Testis (tissue), 3 donors: Measurements from ENCODE around the gene LY6G6C. TPM values are rescaled to one million over a fixed set of nuclear protein-coding genes. Genes with fewer than 3 reads are reported as not detected.

ENCODE experiments used
- DNase-seq: peaks from one replicate; pipeline ENCODE4 v3.0.0-alpha.2; 2019
- H3K27ac ChIP-seq, 2 donors: fragments of 200-600 bp; sonication (generic); one replicate each; pipeline ENCODE4 v1.5.1; 2019
- H3K27me3 ChIP-seq: fragments of 200-600 bp; sonication (generic); one replicate; pipeline ENCODE4 v1.5.1; 2019
- H3K36me3 ChIP-seq: fragments of 200-600 bp; sonication (generic); one replicate; pipeline ENCODE4 v1.5.1; 2017; ENCODE audit warnings: low read depth; ENCODE audit errors: missing control alignments
- H3K4me1 ChIP-seq: fragments of 200-600 bp; sonication (generic); one replicate; pipeline ENCODE4 v1.5.1; 2019
- H3K4me3 ChIP-seq, 2 donors: fragments of 200-600 bp; sonication (generic); one replicate each; pipeline ENCODE4 v1.5.1; 2017 to 2019
- H3K9me3 ChIP-seq: fragments of 200-600 bp; sonication (generic); one replicate; pipeline ENCODE4 v1.5.1; 2017
- CTCF ChIP-seq, 3 experiments: fragments of 450-650 bp in 2 of 3; fragments of 200-600 bp in 1 of 3; sonication (generic) in 1 of 3; IDR thresholded peaks; one replicate each; pipeline ENCODE4 v1.5.1; 2016 to 2019; ENCODE audit warnings: antibody characterized with exemption in 3 of 3, mild to moderate bottlenecking in 2 of 3, moderate library complexity in 1 of 3
- POLR2A ChIP-seq: fragments of 450-650 bp; IDR thresholded peaks from one replicate; pipeline ENCODE4 v1.6.1; 2017; ENCODE audit warnings: antibody characterized with exemption, mild to moderate bottlenecking, moderate library complexity
- WGBS, 2 donors: methylation state at CpG; one replicate each; pipeline ENCODE4 v1.1.5; 2018; 5-methylcytosine and 5-hydroxymethylcytosine counted together
- intact Hi-C: fragments of 100-400 bp; cut with DNase I; formaldehyde crosslinking; loops from one replicate; pipeline ENCODE4 v1.15.1; 2023; ENCODE audit warnings: low total_unique reads
- microRNA-seq, 2 donors: library from miRNA; unstranded; fragments of <30 nt; microRNA quantifications; one replicate each; pipeline ENCODE4, GENCODE V29; 2016; ENCODE audit warnings: borderline number of aligned reads in 2 of 2, borderline replicate concordance in 1 of 2
- polyA plus RNA-seq: library from polyadenylated mRNA; stranded (reverse); fragments of 350-450 nt; fragmentation: Illumina TruSeq; extraction: RNeasy Lipid Tissue Mini Kit (QIAGEN cat#74804); gene quantifications from one replicate; pipeline ENCODE4 v1.2.3, GENCODE V29; 2014; ENCODE audit warnings: low read depth, low replicate concordance; ENCODE audit not compliant: insufficient read depth
- small RNA-seq, 2 donors: library from RNA; depleted of rRNA; stranded (forward); fragments of <200 nt; gene quantifications; one replicate each; pipeline ENCODE3, GENCODE V24; 2016
- total RNA-seq, 2 donors: library from RNA; depleted of rRNA; stranded (reverse); fragments of >200 nt; gene quantifications; one replicate each; pipeline ENCODE4 v1.2.3, GENCODE V29; 2016

Gene LY6G6C
- total and polyA plus RNA-seq, 3 donors from 2014 or later, result 0.39 to 1.4 TPM; not detected in 1

DNA sequence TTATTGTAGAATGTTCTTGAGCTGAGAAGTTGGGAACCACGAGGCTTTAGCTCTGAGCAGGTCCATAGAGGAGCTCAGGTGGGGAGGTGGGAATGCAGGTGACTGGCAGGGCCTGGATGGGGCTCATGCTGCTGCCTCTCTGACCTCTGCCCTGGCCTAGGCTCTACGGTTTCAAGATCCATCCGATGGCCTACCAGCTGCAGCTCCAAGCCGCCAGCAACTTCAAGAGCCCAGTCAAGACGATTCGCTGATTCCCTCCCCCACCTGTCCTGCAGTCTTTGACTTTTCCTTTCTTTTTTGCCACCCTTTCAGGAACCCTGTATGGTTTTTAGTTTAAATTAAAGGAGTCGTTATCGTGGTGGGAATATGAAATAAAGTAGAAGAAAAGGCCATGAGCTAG is 51.9 kb downstream of the LY6G6C start, which contains the start of gene LY6G5B:
TSS of gene LY6G5B (plus strand) at position 301 of the 400 bp plus-strand sequence. CDS start 975 bp downstream, outside the sequence.
- Histone ChIP-seq H3K36me3 (no peaks in the 10 kb centered on the region), H3K9me3 (no peaks in the 10 kb centered on the region), H3K4me1 (peaks cover 7% of the 10 kb centered on the region), H3K27ac (no peak within 1 kb of the TSS), H3K27me3 (no peaks in the 10 kb centered on the region), H3K4me3 (no peak within 1 kb of the TSS)
- WGBS, 2 donors, result 76 to 78% methylated on average over 8 of the region's 8 CpGs
- TF ChIP-seq CTCF (IDR thresholded peaks at IDR 0.05) (no peak), POLR2A (no peak)
- intact Hi-C loops, result no loop called here
- no peak for DNase-seq

Small RNA genes within 50 kb of the gene (microRNA-seq; reads per million reads assigned to microRNA genes)
- gene MIR4646, result 2.8 reads per million in 2 donors

Small RNA genes within 50 kb of the gene (small RNA-seq; reads per million reads assigned to genes)
- gene LY6G6D (0 reads per million in 2 donors), gene MIR4646 (0 reads per million in 2 donors), gene MSH5-SAPCD1 (0 reads per million in 2 donors), gene RNU6-850P (0 reads per million in 2 donors), gene SAPCD1 (0 reads per million in 2 donors)

Other genes with a start within 250 kb of the LY6G6C start
Only the 30 nearest of the 41 such genes appear.
- gene LTA, start 149.5 kb downstream of the LY6G6C start, total RNA-seq, result 1 to 10 TPM; 1.3 to 2.6 TPM
- gene LTA, start 149.5 kb downstream of the LY6G6C start, polyA plus RNA-seq, result 2.0 TPM
- gene TNF, start 146.2 kb downstream of the LY6G6C start, total RNA-seq, result under 1 TPM; 0.24 to 0.31 TPM
- gene TNF, start 146.2 kb downstream of the LY6G6C start, polyA plus RNA-seq, result 1.1 TPM
- 1 to 10 TPM in 1 of 2 donors, not detected in 1; 2.0 TPM for gene LTB, start 139.3 kb downstream of the LY6G6C start, total RNA-seq
- 7.2 TPM for gene LTB, start 139.3 kb downstream of the LY6G6C start, polyA plus RNA-seq
- 1 to 10 TPM in 1 of 2 donors, under 1 TPM in 1; 0.71 to 1.2 TPM for gene LST1, start 135.5 kb downstream of the LY6G6C start, total RNA-seq
- 13.0 TPM for gene LST1, start 135.5 kb downstream of the LY6G6C start, polyA plus RNA-seq
- 1 to 10 TPM in 1 of 2 donors, not detected in 1; 2.6 TPM for gene NCR3, start 128.7 kb downstream of the LY6G6C start, total RNA-seq
- 1.7 TPM for gene NCR3, start 128.7 kb downstream of the LY6G6C start, polyA plus RNA-seq
- 1 to 10 TPM; 2.9 to 6.3 TPM for gene AIF1, start 106.5 kb downstream of the LY6G6C start, total RNA-seq
- gene AIF1, start 106.5 kb downstream of the LY6G6C start, polyA plus RNA-seq, result 34.8 TPM
- gene PRRC2A, start 101.0 kb downstream of the LY6G6C start, total RNA-seq, result 100 to 1,000 TPM; 288 to 301 TPM
- 473 TPM for gene PRRC2A, start 101.0 kb downstream of the LY6G6C start, polyA plus RNA-seq
- 100 to 1,000 TPM; 654 to 710 TPM for gene BAG6, start 69.1 kb downstream of the LY6G6C start, total RNA-seq
- gene BAG6, start 69.1 kb downstream of the LY6G6C start, polyA plus RNA-seq, result 861 TPM
- gene APOM, start 65.9 kb downstream of the LY6G6C start, total RNA-seq, result 1 to 10 TPM; 7.5 to 9.8 TPM
- 27.9 TPM for gene APOM, start 65.9 kb downstream of the LY6G6C start, polyA plus RNA-seq
- gene C6orf47, start 61.0 kb downstream of the LY6G6C start, total RNA-seq, result 10 to 100 TPM; 13.9 to 17.8 TPM
- 11.9 TPM for gene C6orf47, start 61.0 kb downstream of the LY6G6C start, polyA plus RNA-seq
- gene GPANK1, start 56.7 kb downstream of the LY6G6C start, total RNA-seq, result 10 to 100 TPM; 34.5 to 46.1 TPM
- 81.3 TPM for gene GPANK1, start 56.7 kb downstream of the LY6G6C start, polyA plus RNA-seq
- 100 to 1,000 TPM; 397 to 421 TPM for gene CSNK2B, start 55.7 kb downstream of the LY6G6C start, total RNA-seq
- gene CSNK2B, start 55.7 kb downstream of the LY6G6C start, polyA plus RNA-seq, result 523 TPM
- gene LY6G5B, start 51.8 kb downstream of the LY6G6C start, total RNA-seq, result 10 to 100 TPM; 14.0 to 15.9 TPM
- gene LY6G5B, start 51.8 kb downstream of the LY6G6C start, polyA plus RNA-seq, result 16.3 TPM
- gene LY6G5C, start 40.7 kb downstream of the LY6G6C start, total RNA-seq, result 10 to 100 TPM in 1 of 2 donors, 1 to 10 TPM in 1; 8.7 to 18.3 TPM
- 14.0 TPM for gene LY6G5C, start 40.7 kb downstream of the LY6G6C start, polyA plus RNA-seq
- gene ABHD16A, start 18.4 kb downstream of the LY6G6C start, total RNA-seq, result 10 to 100 TPM; 77.0 to 85.9 TPM
- gene ABHD16A, start 18.4 kb downstream of the LY6G6C start, polyA plus RNA-seq, result 108 TPM
- not detected for gene LY6G6F, start 14.9 kb downstream of the LY6G6C start, total RNA-seq
- gene LY6G6F, start 14.9 kb downstream of the LY6G6C start, polyA plus RNA-seq, result 0.41 TPM
- gene LY6G6D, start 6.4 kb downstream of the LY6G6C start, total RNA-seq, result not detected
- not detected for gene LY6G6D, start 6.4 kb downstream of the LY6G6C start, polyA plus RNA-seq
- under 1 TPM; 0.74 to 0.94 TPM for gene MPIG6B, start 1.6 kb upstream of the LY6G6C start, total RNA-seq
- 1.3 TPM for gene MPIG6B, start 1.6 kb upstream of the LY6G6C start, polyA plus RNA-seq
- gene DDAH2, start 7.6 kb upstream of the LY6G6C start, total RNA-seq, result 10 to 100 TPM; 19.6 to 38.0 TPM
- 50.8 TPM for gene DDAH2, start 7.6 kb upstream of the LY6G6C start, polyA plus RNA-seq
- 10 to 100 TPM; 35.4 to 93.5 TPM for gene CLIC1, start 14.8 kb upstream of the LY6G6C start, total RNA-seq
- 130 TPM for gene CLIC1, start 14.8 kb upstream of the LY6G6C start, polyA plus RNA-seq
- 100 to 1,000 TPM in 1 of 2 donors, 10 to 100 TPM in 1; 77.6 to 135 TPM for gene MSH5, start 18.3 kb upstream of the LY6G6C start, total RNA-seq
- 36.2 TPM for gene MSH5, start 18.3 kb upstream of the LY6G6C start, polyA plus RNA-seq
- 10 to 100 TPM; 10.4 to 11.6 TPM for gene SAPCD1, start 40.9 kb upstream of the LY6G6C start, total RNA-seq
- 5.9 TPM for gene SAPCD1, start 40.9 kb upstream of the LY6G6C start, polyA plus RNA-seq
- gene VWA7, start 55.6 kb upstream of the LY6G6C start, total RNA-seq, result 1 to 10 TPM; 3.1 to 6.3 TPM
- gene VWA7, start 55.6 kb upstream of the LY6G6C start, polyA plus RNA-seq, result 2.7 TPM
- gene VARS1, start 74.0 kb upstream of the LY6G6C start, total RNA-seq, result 100 to 1,000 TPM in 1 of 2 donors, 10 to 100 TPM in 1; 94.8 to 131 TPM
- gene VARS1, start 74.0 kb upstream of the LY6G6C start, polyA plus RNA-seq, result 156 TPM
- gene LSM2, start 85.2 kb upstream of the LY6G6C start, total RNA-seq, result 10 to 100 TPM; 43.3 to 49.6 TPM
- 55.5 TPM for gene LSM2, start 85.2 kb upstream of the LY6G6C start, polyA plus RNA-seq
- 10 to 100 TPM; 30.3 to 87.9 TPM for gene HSPA1L, start 93.5 kb upstream of the LY6G6C start, total RNA-seq
- 103 TPM for gene HSPA1L, start 93.5 kb upstream of the LY6G6C start, polyA plus RNA-seq
- 100 to 1,000 TPM; 113 to 151 TPM for gene HSPA1A, start 93.8 kb upstream of the LY6G6C start, total RNA-seq
- gene HSPA1A, start 93.8 kb upstream of the LY6G6C start, polyA plus RNA-seq, result 90.4 TPM
- gene HSPA1B, start 106.0 kb upstream of the LY6G6C start, total RNA-seq, result 100 to 1,000 TPM; 167 to 204 TPM
- 127 TPM for gene HSPA1B, start 106.0 kb upstream of the LY6G6C start, polyA plus RNA-seq
- 10 to 100 TPM; 31.7 to 65.9 TPM for gene NEU1, start 141.1 kb upstream of the LY6G6C start, total RNA-seq
- gene NEU1, start 141.1 kb upstream of the LY6G6C start, polyA plus RNA-seq, result 27.4 TPM
- gene SLC44A4, start 157.3 kb upstream of the LY6G6C start, total RNA-seq, result 1 to 10 TPM in 1 of 2 donors, under 1 TPM in 1; 0.87 to 1.2 TPM
- 6.3 TPM for gene SLC44A4, start 157.3 kb upstream of the LY6G6C start, polyA plus RNA-seq